Hepatocyte (in vitro differentiated cells): Measurements from ENCODE around the gene GPANK1. TPM values are rescaled to one million over a fixed set of nuclear protein-coding genes. Genes with fewer than 3 reads are reported as not detected.

ENCODE experiments used
- DNase-seq: peaks from one replicate; pipeline ENCODE4 v3.0.0-alpha.2; 2016; ENCODE audit warnings: low spot score
- H2AFZ ChIP-seq: fragments of 200-600 bp; sonication (generic); 2 replicates; pipeline ENCODE4 v1.6.0; 2016; ENCODE audit warnings: antibody characterized with exemption, mild to moderate bottlenecking
- H3K27ac ChIP-seq: fragments of 200-600 bp; sonication (generic); 2 replicates; pipeline ENCODE4 v1.5.1; 2016; ENCODE audit warnings: mild to moderate bottlenecking
- H3K27me3 ChIP-seq: fragments of 200-600 bp; sonication (generic); 2 replicates; pipeline ENCODE4 v1.6.1; 2016
- H3K36me3 ChIP-seq: fragments of 200-600 bp; sonication (generic); replicated peaks from 2 replicates; pipeline ENCODE4 v1.5.1; 2016; ENCODE audit warnings: low read depth; ENCODE audit not compliant: insufficient read depth
- H3K4me1 ChIP-seq: fragments of 200-600 bp; sonication (generic); 2 replicates; pipeline ENCODE4 v1.5.1; 2016; ENCODE audit warnings: mild to moderate bottlenecking, moderate library complexity; ENCODE audit not compliant: insufficient read depth
- H3K4me2 ChIP-seq: fragments of 200-600 bp; sonication (generic); 2 replicates; pipeline ENCODE4 v1.6.0; 2016
- H3K4me3 ChIP-seq: fragments of 200-600 bp; sonication (generic); 2 replicates; pipeline ENCODE4 v1.5.1; 2016; ENCODE audit warnings: mild to moderate bottlenecking
- H3K79me2 ChIP-seq: fragments of 200-600 bp; sonication (generic); 2 replicates; pipeline ENCODE4 v1.6.0; 2017; ENCODE audit warnings: mild to moderate bottlenecking
- H3K9me2 ChIP-seq: fragments of 200-600 bp; sonication (generic); replicated peaks from 2 replicates; pipeline ENCODE4 v1.6.0; 2017; ENCODE audit warnings: mild to moderate bottlenecking; ENCODE audit not compliant: insufficient read depth
- H3K9me3 ChIP-seq: fragments of 200-600 bp; sonication (generic); 2 replicates; pipeline ENCODE4 v1.5.1; 2016; ENCODE audit warnings: low read depth, mild to moderate bottlenecking
- H4K20me1 ChIP-seq: fragments of 200-600 bp; sonication (generic); 2 replicates; pipeline ENCODE4 v1.6.0; 2016; ENCODE audit warnings: mild to moderate bottlenecking; ENCODE audit not compliant: insufficient read depth, poor library complexity, severe bottlenecking
- EZH2 ChIP-seq: fragments of 200-600 bp; sonication (generic); IDR thresholded peaks from 2 replicates; pipeline ENCODE4 v1.6.1; 2016; ENCODE audit warnings: antibody characterized with exemption, mild to moderate bottlenecking, borderline replicate concordance
- EZH2phosphoT487 ChIP-seq: fragments of 200-600 bp; sonication (generic); IDR thresholded peaks from one replicate; pipeline ENCODE4 v1.6.1; 2018; ENCODE audit warnings: antibody characterized with exemption, mild to moderate bottlenecking, low read depth, moderate library complexity; ENCODE audit not compliant: unreplicated experiment, severe bottlenecking
- WGBS: methylation state at CpG from one replicate; pipeline ENCODE4 v1.1.6; 2016; ENCODE audit warnings: low lambda C conversion rate; ENCODE audit errors: missing lambda C conversion rate; 5-methylcytosine and 5-hydroxymethylcytosine counted together
- polyA plus RNA-seq: library from polyadenylated mRNA; unstranded; fragments of >200 nt; fragmentation: Nextera tagmentation; extraction: Ambion mirVana; gene quantifications from 2 replicates; pipeline ENCODE4 v1.2.1, GENCODE V29; 2016
- total RNA-seq: library from RNA; depleted of rRNA; stranded (reverse); fragments of >200 nt; gene quantifications from 2 replicates; pipeline ENCODE4 v1.2.3, GENCODE V29; 2014
- TF ChIP-seq, protein P1 (sequence below): fragments of 200-600 bp; sonication (generic); IDR thresholded peaks from 2 replicates; pipeline ENCODE4 v1.5.1; 2016; ENCODE audit warnings: antibody characterized with exemption, mild to moderate bottlenecking; ENCODE audit not compliant: poor library complexity

Gene GPANK1
- total and polyA plus RNA-seq, 2 experiments from 2014 or later: 18.1 to 23.8 TPM

GRCh38 chr6:31643818-31644454 lies 20.9 kb downstream of the GPANK1 start:
- H3K4me2 ChIP-seq: no peak overlapping the region

GRCh38 chr6:31642798-31643570 lies 21.8 kb downstream of the GPANK1 start:
- Histone ChIP-seq H3K9me3 (no peaks in the 10 kb centered on the region), H3K79me2 (peaks cover 5% of the 10 kb centered on the region), H3K27ac (no peak overlapping the region), H3K4me2 (no peak overlapping the region), H3K4me3 (no peak overlapping the region), H3K36me3 (no peaks in the 10 kb centered on the region), H3K27me3 (no peaks in the 10 kb centered on the region), H3K9me2 (no peaks in the 10 kb centered on the region), H4K20me1 (no peaks in the 10 kb centered on the region), H2AFZ (no peak overlapping the region), H3K4me1 (no peaks in the 10 kb centered on the region)
- no peak for TF ChIP-seq EZH2
- TF ChIP-seq EZH2phosphoT487: no peak
- TF ChIP-seq, protein P1, sequence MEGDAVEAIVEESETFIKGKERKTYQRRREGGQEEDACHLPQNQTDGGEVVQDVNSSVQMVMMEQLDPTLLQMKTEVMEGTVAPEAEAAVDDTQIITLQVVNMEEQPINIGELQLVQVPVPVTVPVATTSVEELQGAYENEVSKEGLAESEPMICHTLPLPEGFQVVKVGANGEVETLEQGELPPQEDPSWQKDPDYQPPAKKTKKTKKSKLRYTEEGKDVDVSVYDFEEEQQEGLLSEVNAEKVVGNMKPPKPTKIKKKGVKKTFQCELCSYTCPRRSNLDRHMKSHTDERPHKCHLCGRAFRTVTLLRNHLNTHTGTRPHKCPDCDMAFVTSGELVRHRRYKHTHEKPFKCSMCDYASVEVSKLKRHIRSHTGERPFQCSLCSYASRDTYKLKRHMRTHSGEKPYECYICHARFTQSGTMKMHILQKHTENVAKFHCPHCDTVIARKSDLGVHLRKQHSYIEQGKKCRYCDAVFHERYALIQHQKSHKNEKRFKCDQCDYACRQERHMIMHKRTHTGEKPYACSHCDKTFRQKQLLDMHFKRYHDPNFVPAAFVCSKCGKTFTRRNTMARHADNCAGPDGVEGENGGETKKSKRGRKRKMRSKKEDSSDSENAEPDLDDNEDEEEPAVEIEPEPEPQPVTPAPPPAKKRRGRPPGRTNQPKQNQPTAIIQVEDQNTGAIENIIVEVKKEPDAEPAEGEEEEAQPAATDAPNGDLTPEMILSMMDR: no peak
- WGBS: 94% methylated on average over 6 of the region's 6 CpGs
- no peak for DNase-seq

More at GRCh38 chr6:31643818-31644454, 20.9 kb downstream of the GPANK1 start:
- H3K9me2 ChIP-seq: no peaks in the 10 kb centered on the region
- H3K27ac ChIP-seq: no peak overlapping the region
- no peak overlapping the region for H3K4me3 ChIP-seq
- no peaks in the 10 kb centered on the region for H4K20me1 ChIP-seq
- 96% methylated on average over 17 of the region's 17 CpGs for WGBS
- no peak overlapping the region for H2AFZ ChIP-seq
- no peaks in the 10 kb centered on the region for H3K9me3 ChIP-seq
- H3K27me3 ChIP-seq: no peaks in the 10 kb centered on the region
- H3K79me2 ChIP-seq: peaks cover 11% of the 10 kb centered on the region
- TF ChIP-seq, protein P1: no peak
- TF ChIP-seq EZH2 (no peak), EZH2phosphoT487 (no peak)
- no peaks in the 10 kb centered on the region for H3K4me1 ChIP-seq
- H3K36me3 ChIP-seq: no peaks in the 10 kb centered on the region
- no peak for DNase-seq

DNA sequence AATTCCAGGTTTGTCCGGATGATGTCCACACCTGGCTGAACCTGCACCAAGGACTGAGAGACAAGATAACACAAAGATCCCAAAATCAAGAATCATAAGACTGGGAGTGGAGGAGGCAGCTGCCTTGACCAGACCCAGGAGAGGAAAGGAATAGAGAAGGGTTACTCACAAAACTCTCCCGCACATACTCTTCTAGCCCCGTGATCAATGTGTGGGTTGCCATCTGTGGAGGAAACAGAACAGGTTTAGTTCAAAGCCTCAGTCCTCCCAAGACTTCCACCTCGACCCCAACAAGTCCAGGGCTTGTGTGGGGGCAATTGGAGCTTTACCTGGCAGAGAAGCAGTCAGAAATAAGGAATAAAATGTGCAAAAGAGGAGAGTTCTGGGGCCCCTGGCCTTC lies 23.4 kb downstream of the GPANK1 start:
- no peak overlapping the region for H3K4me3 ChIP-seq
- no peak for TF ChIP-seq EZH2phosphoT487
- TF ChIP-seq, protein P1: no peak
- TF ChIP-seq EZH2: no peak
- H3K27ac ChIP-seq: no peak overlapping the region
- DNase-seq: no peak
- no peaks in the 10 kb centered on the region for H4K20me1 ChIP-seq
- no peaks in the 10 kb centered on the region for H3K4me1 ChIP-seq
- H3K27me3 ChIP-seq: no peaks in the 10 kb centered on the region
- peaks cover 2% of the 10 kb centered on the region for H3K79me2 ChIP-seq
- H3K9me3 ChIP-seq: no peaks in the 10 kb centered on the region
- no peaks in the 10 kb centered on the region for H3K9me2 ChIP-seq
- H3K4me2 ChIP-seq: no peak overlapping the region
- H3K36me3 ChIP-seq: no peaks in the 10 kb centered on the region
- WGBS: 96% methylated on average over 4 of the region's 4 CpGs
- H2AFZ ChIP-seq: no peak overlapping the region
